ENCODE data around the gene LYPD6.

GRCh38 chr2:149413487-149413886 lies 83.1 kb downstream of the LYPD6 start:
- no peak for TF ChIP-seq EZH2phosphoT487 (IDR thresholded peaks at IDR 0.05)
- no peak for TF ChIP-seq CTCF (IDR thresholded peaks at IDR 0.05)
